ENCODE measurements around the gene TMEM38A.

DNA sequence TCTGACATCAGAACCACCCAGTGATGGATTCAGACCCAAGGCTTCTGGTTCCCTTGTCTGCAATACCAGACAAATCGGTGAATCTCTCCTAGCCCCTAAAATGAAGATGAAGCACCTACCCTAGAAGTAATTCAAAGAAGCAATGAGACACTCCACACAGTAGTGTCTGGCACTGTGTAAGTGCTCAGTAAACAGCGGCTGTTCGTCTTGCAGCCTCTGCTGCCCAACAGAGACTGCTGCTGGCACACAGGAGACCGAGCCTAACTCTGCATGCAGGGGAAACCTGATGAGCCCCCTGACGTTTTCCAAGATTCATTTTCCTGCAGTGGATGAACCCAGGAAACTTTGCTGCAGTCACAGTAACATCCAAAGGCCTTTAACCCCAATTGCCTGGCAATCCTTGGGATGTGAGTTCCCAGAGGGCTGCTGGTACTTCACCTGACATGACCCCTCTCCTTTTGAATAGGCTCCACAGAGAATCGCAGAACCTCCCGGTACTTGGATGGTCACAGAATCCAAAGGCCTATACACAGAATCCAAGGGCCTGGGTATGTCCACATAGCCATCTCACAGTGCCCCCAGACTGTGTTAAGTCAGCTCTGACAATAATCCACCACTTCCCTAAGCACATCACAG is 39.7 kb upstream of the TMEM38A start:
- TF ChIP-seq, protein P1, sequence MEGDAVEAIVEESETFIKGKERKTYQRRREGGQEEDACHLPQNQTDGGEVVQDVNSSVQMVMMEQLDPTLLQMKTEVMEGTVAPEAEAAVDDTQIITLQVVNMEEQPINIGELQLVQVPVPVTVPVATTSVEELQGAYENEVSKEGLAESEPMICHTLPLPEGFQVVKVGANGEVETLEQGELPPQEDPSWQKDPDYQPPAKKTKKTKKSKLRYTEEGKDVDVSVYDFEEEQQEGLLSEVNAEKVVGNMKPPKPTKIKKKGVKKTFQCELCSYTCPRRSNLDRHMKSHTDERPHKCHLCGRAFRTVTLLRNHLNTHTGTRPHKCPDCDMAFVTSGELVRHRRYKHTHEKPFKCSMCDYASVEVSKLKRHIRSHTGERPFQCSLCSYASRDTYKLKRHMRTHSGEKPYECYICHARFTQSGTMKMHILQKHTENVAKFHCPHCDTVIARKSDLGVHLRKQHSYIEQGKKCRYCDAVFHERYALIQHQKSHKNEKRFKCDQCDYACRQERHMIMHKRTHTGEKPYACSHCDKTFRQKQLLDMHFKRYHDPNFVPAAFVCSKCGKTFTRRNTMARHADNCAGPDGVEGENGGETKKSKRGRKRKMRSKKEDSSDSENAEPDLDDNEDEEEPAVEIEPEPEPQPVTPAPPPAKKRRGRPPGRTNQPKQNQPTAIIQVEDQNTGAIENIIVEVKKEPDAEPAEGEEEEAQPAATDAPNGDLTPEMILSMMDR (conservative IDR thresholded peaks at IDR 0.05 in 1 of 2, IDR thresholded peaks at IDR 0.05 in 1 of 2; ENCODE audit: extremely low read depth in 1 of 2, insufficient read depth in 1 of 2, low read depth in 1 of 2, low read length in 2 of 2): no peak
- no peak for TF ChIP-seq EZH2 (IDR thresholded peaks at IDR 0.05; ENCODE audit: borderline replicate concordance, low read length)
